Fibroblast of lung (primary cell): ENCODE measurements around the gene FRMD6.

Source experiments
- CTCF ChIP-seq, 2 donors: IDR thresholded peaks in 1 of 2; conservative IDR thresholded peaks in 1 of 2; 1 replicate in 1 of 2; 2 replicates in 1 of 2; pipeline ENCODE4 v1.5.1; 2011 to 2012; ENCODE audit warnings: low read length in 2 of 2, control low read depth in 1 of 2, inconsistent platforms in 1 of 2, low read depth in 1 of 2, mild to moderate bottlenecking in 1 of 2
- EZH2 ChIP-seq: IDR thresholded peaks from 2 replicates; pipeline ENCODE4 v1.5.1; 2012; ENCODE audit warnings: low read length, control low read depth, mild to moderate bottlenecking; ENCODE audit errors: missing control alignments

GRCh38 chr14:51663783-51664326 is 12.1 kb downstream of the FRMD6 start:
- TF ChIP-seq CTCF (conservative IDR thresholded peaks at IDR 0.05 in 1 of 2, IDR thresholded peaks at IDR 0.05 in 1 of 2; ENCODE audit: low read depth in 1 of 2, low read length in 2 of 2) = no peak
- no peak for TF ChIP-seq EZH2
